HG03432 (cell line): ENCODE measurements around the gene POLR3H.

Experiments used
- ATAC-seq: cut with Tn5 transposase; IDR thresholded peaks from one replicate; pipeline ENCODE4 v1.9.1; 2021; ENCODE audit warnings: mild to moderate bottlenecking, moderate library complexity; ENCODE audit not compliant: unreplicated experiment

The POLR3H gene

GRCh38 chr22:41539146-41540005 lies 4.9 kb downstream of the POLR3H start:
- no peak for ATAC-seq

DNA sequence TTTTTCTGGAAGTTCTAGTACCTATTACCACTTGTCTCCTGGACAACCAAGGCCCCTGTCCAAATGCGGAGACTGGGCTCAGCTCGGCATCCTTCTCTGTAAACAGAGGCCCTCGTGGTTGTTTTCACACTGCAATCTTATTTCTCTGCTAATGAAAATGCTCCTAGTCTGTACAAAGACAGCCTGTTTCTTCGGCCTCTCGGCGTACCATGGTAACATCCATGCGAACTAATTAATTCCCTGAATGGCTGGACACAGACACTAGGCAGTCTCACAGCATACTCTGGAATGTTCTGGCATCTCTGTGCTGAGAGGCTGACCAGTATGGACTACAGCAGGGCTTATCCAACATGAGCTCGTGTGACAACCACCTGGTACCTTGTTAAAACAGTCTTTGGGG lies 5.7 kb downstream of the POLR3H start:
- ATAC-seq = no peak

DNA sequence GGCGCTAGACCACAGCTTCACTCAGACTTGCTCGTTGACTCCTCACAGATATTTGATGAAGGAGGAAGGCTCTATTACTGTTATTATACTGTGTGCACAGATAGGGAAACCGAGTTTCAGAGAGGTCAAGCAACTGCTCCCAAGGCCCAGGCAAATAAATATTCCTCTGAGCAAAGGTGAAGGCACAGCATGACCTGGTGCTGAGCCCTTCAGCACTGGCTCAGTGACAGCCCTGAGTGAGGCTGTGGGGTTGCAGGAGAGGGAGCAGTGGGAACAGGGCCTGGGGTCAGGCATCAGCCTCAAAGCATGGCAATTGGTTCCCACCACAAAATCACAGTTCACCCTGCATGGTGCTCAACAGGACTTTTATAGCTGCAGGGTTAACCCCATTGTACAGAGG lies 7.1 kb downstream of the POLR3H start:
- ATAC-seq = no peak

DNA sequence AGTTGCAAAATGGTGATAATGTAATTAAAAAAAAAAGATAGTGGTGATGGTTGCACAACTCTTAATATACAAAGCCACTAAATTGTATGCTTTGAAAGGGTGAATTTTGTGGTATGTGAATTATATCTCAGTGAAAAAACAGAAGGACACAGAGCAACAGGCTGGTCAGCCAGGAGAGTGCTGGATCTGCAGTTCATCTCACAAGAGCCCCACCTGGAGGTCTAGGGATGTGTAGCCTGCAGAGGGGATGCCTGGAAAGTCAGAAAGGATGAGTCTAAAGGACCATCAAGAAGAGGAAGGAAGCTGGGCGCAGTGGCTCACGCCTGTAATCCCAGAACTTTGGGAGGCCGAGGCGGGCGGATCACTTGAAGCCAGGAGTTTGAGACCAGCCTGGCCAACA lies 9.0 kb downstream of the POLR3H start:
- no peak for ATAC-seq

- ATAC-seq = no peak
Observed at GRCh38 chr22:41534219-41534618, 10.1 kb downstream of the POLR3H start.

GRCh38 chr22:41532908-41533825 lies 11.1 kb downstream of the POLR3H start:
- ATAC-seq = no peak

- ATAC-seq = no peak
Observed at GRCh38 chr22:41531715-41532477, 12.4 kb downstream of the POLR3H start.

DNA sequence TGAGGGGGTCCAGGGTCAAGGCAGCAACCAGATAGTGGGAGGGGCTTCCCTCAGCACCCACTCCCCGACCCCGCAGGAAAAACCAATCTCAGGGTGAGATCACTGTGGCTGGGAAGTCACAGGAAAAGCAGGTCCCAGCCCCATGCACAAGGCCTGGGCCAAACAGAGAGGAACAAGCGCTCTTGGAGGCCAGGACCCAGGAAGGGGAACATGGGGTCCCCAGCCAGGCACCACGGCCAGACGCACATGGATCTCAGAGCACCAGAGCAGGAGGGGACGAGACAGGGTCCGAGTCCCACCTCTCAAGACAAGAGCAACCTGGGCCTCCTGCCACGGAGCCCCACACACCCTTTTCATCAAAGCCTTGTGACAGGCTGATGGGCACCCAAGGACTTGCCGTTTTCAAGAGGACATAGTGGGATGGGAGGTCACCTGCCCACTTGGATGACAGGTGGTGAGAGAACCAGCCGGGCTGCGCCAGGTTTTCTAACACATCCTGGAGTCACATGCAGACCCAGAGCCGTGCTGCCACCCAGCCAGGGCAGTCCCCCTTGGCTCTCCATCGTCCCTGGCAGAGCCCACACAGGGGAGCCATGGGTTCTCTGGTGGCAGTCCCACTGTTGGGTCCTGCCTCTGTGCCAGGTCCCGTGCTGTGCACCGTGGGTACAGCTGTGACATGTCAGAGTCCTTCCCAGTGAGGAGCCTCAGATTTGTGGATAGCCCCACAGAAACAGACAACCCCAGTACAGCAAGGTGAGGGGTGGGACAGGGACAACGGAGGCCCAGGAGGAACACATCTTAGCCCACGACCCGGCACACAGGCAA lies 13.2 kb downstream of the POLR3H start:
- no peak for ATAC-seq

GRCh38 chr22:41528938-41529561 lies 15.2 kb downstream of the POLR3H start:
- no peak for ATAC-seq

DNA sequence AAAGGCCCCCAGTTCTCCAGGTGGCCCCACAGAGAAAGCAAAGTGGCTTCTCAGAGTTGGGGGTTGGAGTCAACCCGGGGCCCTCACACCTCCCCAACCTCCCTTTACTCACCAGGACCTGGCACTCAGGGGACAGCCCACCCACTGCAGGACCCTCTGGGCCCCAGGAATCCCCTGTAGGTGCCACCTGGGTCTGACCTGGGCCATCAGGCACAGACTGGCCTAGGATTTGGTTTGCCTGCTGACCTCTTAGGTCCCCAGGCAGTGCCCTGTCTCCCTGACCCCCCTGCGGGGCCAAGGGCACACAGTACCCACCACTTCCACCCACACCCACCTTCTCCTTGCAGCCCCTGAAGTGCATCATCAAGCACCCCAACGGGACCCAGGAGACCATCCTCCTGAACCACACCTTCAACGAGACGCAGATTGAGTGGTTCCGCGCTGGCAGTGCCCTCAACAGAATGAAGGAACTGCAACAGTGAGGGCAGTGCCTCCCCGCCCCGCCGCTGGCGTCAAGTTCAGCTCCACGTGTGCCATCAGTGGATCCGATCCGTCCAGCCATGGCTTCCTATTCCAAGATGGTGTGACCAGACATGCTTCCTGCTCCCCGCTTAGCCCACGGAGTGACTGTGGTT lies 16.0 kb downstream of the POLR3H start:
- ATAC-seq = no peak

GRCh38 chr22:41526830-41527799 lies 17.2 kb downstream of the POLR3H start:
- ATAC-seq = no peak

DNA sequence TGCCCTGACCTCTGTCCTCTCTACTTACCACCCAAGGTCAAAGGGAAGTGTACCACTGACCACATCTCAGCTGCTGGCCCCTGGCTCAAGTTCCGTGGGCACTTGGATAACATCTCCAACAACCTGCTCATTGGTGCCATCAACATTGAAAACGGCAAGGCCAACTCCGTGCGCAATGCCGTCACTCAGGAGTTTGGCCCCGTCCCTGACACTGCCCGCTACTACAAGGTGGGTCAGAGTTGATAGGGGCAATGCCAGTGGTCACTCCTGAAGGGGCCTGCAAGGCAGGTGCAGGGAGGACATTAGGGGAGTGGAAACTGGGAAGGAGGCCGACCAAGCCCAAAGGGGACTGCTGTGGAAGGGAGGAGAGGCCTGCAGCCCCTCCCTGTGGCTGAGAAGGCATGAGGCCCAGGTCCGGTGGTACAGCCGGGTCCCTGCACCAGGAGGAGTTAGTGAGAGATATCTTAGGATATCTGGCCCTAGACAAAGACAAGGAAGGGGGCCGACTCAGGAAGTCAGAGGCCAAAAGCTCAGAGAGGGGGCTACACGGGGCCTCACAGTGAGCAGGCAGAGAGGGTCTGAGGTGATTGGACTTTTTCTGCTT lies 17.9 kb downstream of the POLR3H start:
- ATAC-seq = no peak

- ATAC-seq = no peak
Observed at GRCh38 chr22:41525450-41526225, 18.6 kb downstream of the POLR3H start.

DNA sequence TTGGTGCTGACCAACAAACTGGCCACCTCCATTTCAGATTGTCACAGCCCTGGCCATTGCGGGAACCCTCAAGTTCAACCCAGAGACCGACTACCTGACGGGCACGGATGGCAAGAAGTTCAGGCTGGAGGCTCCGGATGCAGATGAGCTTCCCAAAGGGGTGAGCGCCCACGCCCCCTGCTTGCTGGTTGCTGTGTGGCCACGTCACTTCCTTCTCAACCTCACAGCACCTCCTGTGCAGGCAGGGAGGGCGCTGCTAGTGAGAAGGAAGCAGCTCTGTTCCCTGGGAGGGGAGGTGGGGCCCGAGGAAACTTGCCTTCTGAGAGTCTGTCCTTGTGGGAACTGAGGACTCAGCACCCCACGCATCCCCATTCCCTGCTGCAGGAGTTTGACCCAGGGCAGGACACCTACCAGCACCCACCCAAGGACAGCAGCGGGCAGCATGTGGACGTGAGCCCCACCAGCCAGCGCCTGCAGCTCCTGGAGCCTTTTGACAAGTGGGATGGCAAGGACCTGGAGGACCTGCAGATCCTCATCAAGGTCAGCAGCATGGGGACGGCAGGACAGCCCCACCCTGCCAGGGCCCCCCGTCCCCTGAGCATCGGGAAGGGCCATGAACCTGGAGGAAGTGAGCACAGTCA lies 19.3 kb downstream of the POLR3H start:
- no peak for ATAC-seq

GRCh38 chr22:41524251-41524661 lies 20.0 kb downstream of the POLR3H start:
- no peak for ATAC-seq

DNA sequence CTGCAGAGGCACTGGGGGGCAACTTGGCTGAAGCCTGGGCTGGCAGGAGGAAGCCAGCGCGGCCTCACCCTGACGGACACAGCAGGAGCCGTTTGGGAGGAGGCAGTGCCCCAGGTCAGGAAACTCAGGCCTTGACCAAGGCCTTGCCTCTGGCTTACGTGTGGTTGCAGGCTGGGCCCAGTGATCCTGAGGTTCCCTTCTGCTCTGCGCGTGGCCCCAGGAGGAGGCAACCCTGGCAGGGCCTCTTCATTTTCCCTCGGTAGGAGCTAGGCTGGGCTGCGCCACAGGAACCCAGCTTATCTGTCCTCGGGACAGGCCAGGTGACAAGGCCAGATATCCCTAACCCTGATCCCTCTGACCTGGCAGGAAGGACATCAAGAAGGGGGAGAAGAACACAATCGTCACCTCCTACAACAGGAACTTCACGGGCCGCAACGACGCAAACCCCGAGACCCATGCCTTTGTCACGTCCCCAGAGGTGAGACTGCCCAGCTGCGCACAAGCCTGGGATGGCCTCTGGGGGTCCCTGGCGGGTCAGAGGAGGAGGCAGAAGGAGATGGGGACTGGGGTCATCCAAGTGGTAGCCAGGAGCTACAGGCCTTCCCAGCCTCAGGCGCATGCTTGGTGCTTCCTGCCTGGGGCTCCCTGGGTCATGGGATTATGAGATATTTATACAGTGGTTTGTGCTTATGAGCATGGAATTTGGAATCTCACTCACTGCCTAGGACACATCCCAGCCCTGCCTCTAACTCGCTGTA lies 20.6 kb downstream of the POLR3H start:
- ATAC-seq = no peak
